GM12878 (cell line): Measurements from ENCODE around the gene SLC28A2. TPM values are rescaled to one million over a fixed set of nuclear protein-coding genes. Genes with fewer than 3 reads are reported as not detected.

Source experiments
- ATAC-seq: fragments of 200-7000 bp; cut with Tn5 transposase; 3 replicates; pipeline ENCODE4 v1.9.1; 2020; ENCODE audit warnings: mild to moderate bottlenecking, moderate library complexity
- BruUV-seq: library from RNA; stranded (reverse); fragments of 400-500 nt; replicated peaks from 2 replicates; lab custom pipeline; 2021; lab: Mats Ljungman, UMichigan
- CTCF ChIA-PET: fragments of 300-600 bp; sonication (Branson Sonifier 250); formaldehyde crosslinking; extraction: SDS; loops from one replicate; lab custom pipeline; 2021; ENCODE audit warnings: inconsistent platforms; lab: Yijun Ruan, JAX
- POLR2A ChIA-PET: fragments of 350-600 bp; formaldehyde crosslinking; extraction: SDS; loops from one replicate; lab custom pipeline; 2021; ENCODE audit warnings: inconsistent platforms; lab: Charles Lee
- RAD21 ChIA-PET: fragments of 300-600 bp; sonication (Branson Sonifier 250); formaldehyde crosslinking; loops from one replicate; lab custom pipeline; 2023; ENCODE audit warnings: antibody characterized with exemption; ENCODE audit not compliant: unreplicated experiment; lab: Charles Lee
- SMC1A ChIA-PET: fragments of 300-600 bp; sonication (Branson Sonifier 250); formaldehyde crosslinking; loops from one replicate; lab custom pipeline; 2023; ENCODE audit not compliant: unreplicated experiment, uncharacterized antibody; lab: Charles Lee
- DNase-seq: peaks from one replicate; pipeline ENCODE4 v3.0.0-alpha.2; 2011; ENCODE audit warnings: low read depth, low spot score
- FAIRE-seq: peaks from 3 replicates; lab custom pipeline; 2011; peaks lifted over from hg19 to GRCh38; lab: Jason Lieb, UNC
- H2AFZ ChIP-seq: 2 replicates; pipeline ENCODE4 v1.6.0; 2011; ENCODE audit warnings: low read depth, low read length, control low read depth; ENCODE audit not compliant: control insufficient read depth
- H3K27ac ChIP-seq: 2 replicates; pipeline ENCODE4 v1.5.1; 2011; ENCODE audit warnings: control low read depth; ENCODE audit not compliant: control insufficient read depth, insufficient read depth
- H3K27me3 ChIP-seq, 2 experiments: replicated peaks in 1 of 2; 2 replicates each; pipeline versions ENCODE4 v1.6.0 to v1.6.1; 2011; ENCODE audit warnings: low read length in 1 of 2; ENCODE audit not compliant: control insufficient read depth in 2 of 2, insufficient read depth in 2 of 2
- H3K36me3 ChIP-seq, 2 experiments: 2 replicates each; pipeline ENCODE4 v1.5.1; 2011; ENCODE audit warnings: low read length in 1 of 2; ENCODE audit not compliant: control insufficient read depth in 2 of 2, insufficient read depth in 2 of 2
- H3K4me1 ChIP-seq: 2 replicates; pipeline ENCODE4 v1.6.1; 2011; ENCODE audit warnings: mild to moderate bottlenecking, low read length, moderate library complexity, mixed read lengths; ENCODE audit not compliant: control insufficient read depth, insufficient read depth
- H3K4me2 ChIP-seq: 2 replicates; pipeline ENCODE4 v1.6.0; 2011; ENCODE audit warnings: control low read depth; ENCODE audit not compliant: control insufficient read depth, insufficient read depth
- H3K4me3 ChIP-seq: fragments of 200-600 bp; sonication (generic); 2 replicates; pipeline ENCODE4 v1.5.1; 2016
- H3K79me2 ChIP-seq: 2 replicates; pipeline ENCODE4 v1.6.0; 2011; ENCODE audit warnings: low read length; ENCODE audit not compliant: control insufficient read depth, insufficient read depth
- H3K9ac ChIP-seq: 2 replicates; pipeline ENCODE4 v1.8.0; 2011; ENCODE audit warnings: low read length, control low read depth, mixed read lengths; ENCODE audit not compliant: control insufficient read depth, insufficient read depth
- H3K9me3 ChIP-seq: replicated peaks from 3 replicates; pipeline ENCODE4 v1.5.1; 2011; ENCODE audit warnings: mild to moderate bottlenecking, low read length; ENCODE audit not compliant: control insufficient read depth, insufficient read depth
- H4K20me1 ChIP-seq: 2 replicates; pipeline ENCODE4 v1.6.0; 2011; ENCODE audit not compliant: control insufficient read depth, insufficient read depth
- BMI1 ChIP-seq: fragments of 450-650 bp; IDR thresholded peaks from 2 replicates; pipeline ENCODE4 v1.6.1; 2016; ENCODE audit warnings: mild to moderate bottlenecking, moderate library complexity, borderline replicate concordance
- FOXK2 ChIP-seq: fragments of 450-650 bp; IDR thresholded peaks from 2 replicates; pipeline ENCODE4 v1.6.1; 2017; ENCODE audit warnings: mild to moderate bottlenecking, moderate library complexity
- HDGF ChIP-seq: fragments of 450-650 bp; IDR thresholded peaks from 2 replicates; pipeline ENCODE4 v1.6.1; 2016; ENCODE audit warnings: antibody characterized with exemption
- IKZF2 ChIP-seq, 2 experiments: fragments of 450-650 bp; IDR thresholded peaks; 2 replicates each; pipeline ENCODE4 v1.6.1; 2017; ENCODE audit warnings: mild to moderate bottlenecking in 2 of 2, moderate library complexity in 2 of 2
- JUNB ChIP-seq: IDR thresholded peaks from 2 replicates; pipeline ENCODE4 v1.6.1; 2016; ENCODE audit warnings: antibody characterized with exemption, mild to moderate bottlenecking
- JUND ChIP-seq: IDR thresholded peaks from 2 replicates; pipeline ENCODE4 v1.6.1; 2012; ENCODE audit warnings: low read depth, mild to moderate bottlenecking, low read length, improper control_type of control experiment, moderate library complexity
- MAX ChIP-seq: IDR thresholded peaks from 2 replicates; pipeline ENCODE4 v1.6.1; 2012; ENCODE audit warnings: low read depth, low read length, improper control_type of control experiment
- NFYB ChIP-seq: IDR thresholded peaks from 2 replicates; pipeline ENCODE4 v1.6.1; 2011; ENCODE audit warnings: low read depth, mild to moderate bottlenecking, low read length, improper control_type of control experiment, moderate library complexity; ENCODE audit not compliant: insufficient read depth
- POLR2AphosphoS5 ChIP-seq: IDR thresholded peaks from 2 replicates; pipeline ENCODE4 v1.6.1; 2011; ENCODE audit warnings: mild to moderate bottlenecking, low read length, inconsistent platforms
- POU2F2 ChIP-seq: IDR thresholded peaks from 3 replicates; pipeline ENCODE4 v1.6.1; 2011; ENCODE audit warnings: low read depth, mild to moderate bottlenecking, low read length, borderline replicate concordance
- RAD21 ChIP-seq: IDR thresholded peaks from 2 replicates; pipeline ENCODE4 v1.6.1; 2011; ENCODE audit warnings: mild to moderate bottlenecking, low read depth, low read length, moderate library complexity; ENCODE audit not compliant: insufficient read depth
- RUNX3 ChIP-seq: IDR thresholded peaks from 2 replicates; pipeline ENCODE4 v1.6.1; 2012; ENCODE audit warnings: low read length, inconsistent platforms
- SMAD1 ChIP-seq: fragments of 450-650 bp; IDR thresholded peaks from 2 replicates; pipeline ENCODE4 v1.6.1; 2018; ENCODE audit warnings: mild to moderate bottlenecking, low read depth; ENCODE audit not compliant: partially characterized antibody
- SMC3 ChIP-seq: IDR thresholded peaks from 2 replicates; pipeline ENCODE4 v1.6.1; 2011; ENCODE audit warnings: low read length, improper control_type of control experiment, borderline replicate concordance
- SP1 ChIP-seq: IDR thresholded peaks from one replicate; pipeline ENCODE4 v1.6.1; 2011; ENCODE audit warnings: low read depth, low read length
- SREBF1 ChIP-seq: IDR thresholded peaks from 2 replicates; pipeline ENCODE4 v1.6.1; 2012; ENCODE audit warnings: mild to moderate bottlenecking, low read length
- TBL1XR1 ChIP-seq: IDR thresholded peaks from 2 replicates; pipeline ENCODE4 v1.6.1; 2012; ENCODE audit warnings: low read depth, low read length, improper control_type of control experiment
- TCF7 ChIP-seq: IDR thresholded peaks from 2 replicates; pipeline ENCODE4 v1.6.1; 2014; ENCODE audit warnings: antibody characterized with exemption, borderline replicate concordance
- ZNF24 ChIP-seq: fragments of 450-650 bp; IDR thresholded peaks from 2 replicates; pipeline ENCODE4 v1.6.1; 2017; ENCODE audit warnings: antibody characterized with exemption, mild to moderate bottlenecking
- ZNF622 ChIP-seq: fragments of 450-650 bp; IDR thresholded peaks from 2 replicates; pipeline ENCODE4 v1.6.1; 2017; ENCODE audit warnings: mild to moderate bottlenecking, inconsistent platforms
- WGBS: methylation state at CpG from one replicate; pipeline ENCODE4 v1.1.6; 2016; ENCODE audit warnings: low lambda C conversion rate; ENCODE audit not compliant: insufficient replicate concordance, insufficient coverage; ENCODE audit errors: missing lambda C conversion rate; 5-methylcytosine and 5-hydroxymethylcytosine counted together
- in situ Hi-C: fragments of 300-500 bp; cut with MboI; formaldehyde crosslinking; loops from 9 replicates; pipeline ENCODE4 v1.14.3; 2018; ENCODE audit warnings: mixed read lengths
- intact Hi-C: fragments of 100-400 bp; cut with micrococcal nuclease; formaldehyde crosslinking; loops from one replicate; pipeline ENCODE4 v1.14.2; 2022; ENCODE audit not compliant: unreplicated experiment
- polyA plus RNA-seq, 11 experiments: library from polyadenylated mRNA; depleted of rRNA in 4 of 11; unstranded in 6 of 11; stranded (reverse) in 5 of 11; fragments of >200 nt; fragmentation: Nextera tagmentation in 4 of 11; fragmentation: Illumina TruSeq in 1 of 11; extraction: Ambion mirVana in 4 of 11; extraction: Trizol in 1 of 11; gene quantifications; 1 replicate in 1 of 11; 2 replicates in 10 of 11; pipeline versions ENCODE4 v1.2.1 to v1.2.3, GENCODE V29; 2011 to 2016; ENCODE audit warnings: inconsistent platforms in 2 of 11, missing spikeins in 2 of 11, low read depth in 1 of 11
- total RNA-seq, 4 experiments: library from RNA; depleted of rRNA in 3 of 4; stranded (reverse); fragments of >200 nt in 3 of 4; fragmentation: Illumina TruSeq in 1 of 4; extraction: Trizol in 1 of 4; gene quantifications; 2 replicates each; pipeline versions ENCODE4 v1.2.1 to v1.2.3, GENCODE V29; 2013 to 2021
- TF ChIP-seq, protein P1 (sequence below): IDR thresholded peaks from 2 replicates; pipeline ENCODE4 v1.6.1; 2011; ENCODE audit warnings: borderline replicate concordance, low read depth, mild to moderate bottlenecking, moderate library complexity, low read length; ENCODE audit not compliant: insufficient read depth, poor library complexity, severe bottlenecking
- TF ChIP-seq, protein P2 (sequence below), 3 experiments: IDR thresholded peaks in 2 of 3; conservative IDR thresholded peaks in 1 of 3; 2 replicates each; pipeline ENCODE4 v1.5.1; 2011; ENCODE audit warnings: low read depth in 3 of 3, low read length in 3 of 3, mild to moderate bottlenecking in 3 of 3, control low read depth in 2 of 3, moderate library complexity in 2 of 3, inconsistent platforms in 1 of 3, mixed read lengths in 1 of 3; ENCODE audit not compliant: control insufficient read depth in 2 of 3, insufficient read depth in 1 of 3; ENCODE audit errors: extremely low read depth in 1 of 3

The SLC28A2 gene
- total and polyA plus RNA-seq, 10 of the 15 experiments (the other 5 are each of a cell fraction or from before 2014, with no cell fraction given): 0.02 to 0.21 (median 0.14) TPM; not detected in 6

DNA sequence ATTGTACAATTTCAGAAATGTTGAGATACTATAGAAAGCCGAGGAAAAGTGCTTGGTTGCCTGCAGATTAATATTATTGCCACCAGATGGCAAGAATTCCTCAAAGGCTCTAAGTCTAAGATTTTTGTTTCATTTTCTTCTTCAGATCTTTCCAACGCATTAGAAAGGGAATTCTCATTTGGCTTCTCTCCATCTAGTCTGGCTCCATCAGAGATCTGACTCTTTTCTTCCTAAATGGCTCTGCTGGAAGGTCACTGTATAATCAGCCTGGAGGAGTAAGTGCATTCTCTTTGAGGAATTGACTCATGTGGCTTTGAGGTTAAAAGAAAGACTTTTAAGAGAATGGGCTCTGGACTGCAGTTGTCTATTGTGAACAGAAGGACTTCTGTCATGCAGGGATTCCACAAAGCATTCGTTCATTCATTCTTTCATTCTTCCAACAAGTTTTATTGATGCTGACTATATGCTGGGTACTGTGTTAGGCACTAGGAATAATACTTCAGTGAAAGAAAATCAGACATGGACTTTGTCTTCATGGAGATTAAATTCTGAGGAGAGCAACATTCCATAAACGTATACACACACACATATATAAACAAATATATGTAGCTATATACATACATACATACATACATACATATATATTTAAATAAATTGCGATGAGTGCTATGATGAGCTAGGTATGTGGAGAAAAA lies 55.3 kb downstream of the SLC28A2 start:
- H3K4me1 ChIP-seq: no peaks in the 10 kb centered on the region
- WGBS: 10% methylated on average over 5 of the region's 5 CpGs
- in situ Hi-C loops (loop anchor here (5.0 kb wide), 1 partner anchor 85 kb away; no protein-coding TSS in a partner anchor), intact Hi-C loops (loop anchor here (1.0 to 2.0 kb wide), 3 partner anchors 92 to 307 kb away; no protein-coding TSS in a partner anchor)
- H4K20me1 ChIP-seq: no peaks in the 10 kb centered on the region
- peak overlapping the region; percentile 94 for H2AFZ ChIP-seq
- no peaks in the 10 kb centered on the region; the same call in 2 of the 3 replicates for H3K9me3 ChIP-seq
- no peaks in the 10 kb centered on the region for H3K27me3 ChIP-seq
- FAIRE-seq (peak; percentile 82), ATAC-seq (peak; percentile 71), DNase-seq (peak; percentile 31)
- ChIA-PET SMC1A (interaction anchor here (0.6 to 2.6 kb wide), 12 partner anchors 10 to 144 kb away, joined by 3 to 18 read pairs (median 4); a partner anchor contains a TSS), POLR2A (interaction anchor here (1.5 kb wide), 1 partner anchor 95 kb away, joined by 3 read pairs; a partner anchor contains a TSS), CTCF (interaction anchor here (0.6 to 4.3 kb wide), 17 partner anchors 13 to 150 kb away, joined by 3 to 67 read pairs (median 3); partner anchors contain the start of gene GATM), RAD21 (interaction anchor here (0.6 to 2.7 kb wide), 6 partner anchors 84 to 144 kb away, joined by 3 to 21 read pairs (median 4); a partner anchor contains a TSS)
- peak overlapping the region; percentile 60; the same call in 1 of the 2 replicates for H3K4me3 ChIP-seq
- H3K4me2 ChIP-seq: peak overlapping the region; percentile 88
- H3K9ac ChIP-seq: peak overlapping the region; percentile 26; the same call in 1 of the 2 replicates
- H3K27ac ChIP-seq: no peak overlapping the region
- H3K79me2 ChIP-seq: no peaks in the 10 kb centered on the region
- H3K36me3 ChIP-seq: no peaks in the 10 kb centered on the region
- no TSS peak for BruUV-seq
- TF ChIP-seq BMI1 (no peak), HDGF (no peak), MAX (no peak), POU2F2 (no peak), TBL1XR1 (no peak), FOXK2 (no peak), SREBF1 (no peak), NFYB (no peak), JUNB (no peak), POLR2AphosphoS5 (no peak), JUND (no peak), RUNX3 (peak; percentile 24; the same call in 1 of the 2 replicates), ZNF24 (peak; percentile 72), RAD21 (peak; percentile 58), SMAD1 (no peak), IKZF2 (IDR thresholded peaks at IDR 0.05) (peak; percentile 15 to 27; a peak in 2 of 4 replicates), SP1 (no peak), ZNF622 (no peak), SMC3 (peak; percentile 76; the same call in 1 of the 2 replicates), TCF7 (0 out of 2 replicates have a peak, but pooled peaks have one; percentile 36)
- TF ChIP-seq, protein P1, sequence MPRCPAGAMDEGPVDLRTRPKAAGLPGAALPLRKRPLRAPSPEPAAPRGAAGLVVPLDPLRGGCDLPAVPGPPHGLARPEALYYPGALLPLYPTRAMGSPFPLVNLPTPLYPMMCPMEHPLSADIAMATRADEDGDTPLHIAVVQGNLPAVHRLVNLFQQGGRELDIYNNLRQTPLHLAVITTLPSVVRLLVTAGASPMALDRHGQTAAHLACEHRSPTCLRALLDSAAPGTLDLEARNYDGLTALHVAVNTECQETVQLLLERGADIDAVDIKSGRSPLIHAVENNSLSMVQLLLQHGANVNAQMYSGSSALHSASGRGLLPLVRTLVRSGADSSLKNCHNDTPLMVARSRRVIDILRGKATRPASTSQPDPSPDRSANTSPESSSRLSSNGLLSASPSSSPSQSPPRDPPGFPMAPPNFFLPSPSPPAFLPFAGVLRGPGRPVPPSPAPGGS: no peak
- TF ChIP-seq, protein P2, sequence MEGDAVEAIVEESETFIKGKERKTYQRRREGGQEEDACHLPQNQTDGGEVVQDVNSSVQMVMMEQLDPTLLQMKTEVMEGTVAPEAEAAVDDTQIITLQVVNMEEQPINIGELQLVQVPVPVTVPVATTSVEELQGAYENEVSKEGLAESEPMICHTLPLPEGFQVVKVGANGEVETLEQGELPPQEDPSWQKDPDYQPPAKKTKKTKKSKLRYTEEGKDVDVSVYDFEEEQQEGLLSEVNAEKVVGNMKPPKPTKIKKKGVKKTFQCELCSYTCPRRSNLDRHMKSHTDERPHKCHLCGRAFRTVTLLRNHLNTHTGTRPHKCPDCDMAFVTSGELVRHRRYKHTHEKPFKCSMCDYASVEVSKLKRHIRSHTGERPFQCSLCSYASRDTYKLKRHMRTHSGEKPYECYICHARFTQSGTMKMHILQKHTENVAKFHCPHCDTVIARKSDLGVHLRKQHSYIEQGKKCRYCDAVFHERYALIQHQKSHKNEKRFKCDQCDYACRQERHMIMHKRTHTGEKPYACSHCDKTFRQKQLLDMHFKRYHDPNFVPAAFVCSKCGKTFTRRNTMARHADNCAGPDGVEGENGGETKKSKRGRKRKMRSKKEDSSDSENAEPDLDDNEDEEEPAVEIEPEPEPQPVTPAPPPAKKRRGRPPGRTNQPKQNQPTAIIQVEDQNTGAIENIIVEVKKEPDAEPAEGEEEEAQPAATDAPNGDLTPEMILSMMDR (IDR thresholded peaks at IDR 0.05 in 2 of 3, conservative IDR thresholded peaks at IDR 0.05 in 1 of 3; ENCODE audit: control insufficient read depth in 2 of 3, extremely low read depth in 1 of 3, insufficient read depth in 1 of 3, low read depth in 3 of 3, low read length in 3 of 3): peak; percentile 39 to 65 (median 58); a peak in 5 of 6 replicates
